MM.1S (cell line): ENCODE measurements around the gene TUFT1.

Experiments used
- CTCF ChIP-seq: fragments of 300-600 bp; sonication (generic); IDR thresholded peaks from 2 replicates; pipeline ENCODE4 v1.5.1; 2016; ENCODE audit warnings: antibody characterized with exemption, low read length, mixed read lengths
- EZH2 ChIP-seq: fragments of 300-600 bp; sonication (generic); optimal IDR thresholded peaks from 2 replicates; pipeline ENCODE3; 2017; ENCODE audit warnings: low read depth, mild to moderate bottlenecking, antibody characterized with exemption, low read length, mixed read lengths

- TF ChIP-seq CTCF (no peak), EZH2 (no peak)
Observed at GRCh38 chr1:151537112-151537511, 3.0 kb upstream of the TUFT1 start.
